GM04504 (cell line): Measurements from ENCODE around the gene CHMP2A.

Experiments used
- DNase-seq: peaks from one replicate; pipeline ENCODE4 v3.0.0-alpha.2; 2012; ENCODE audit warnings: low read depth

CHMP2A gene

DNA sequence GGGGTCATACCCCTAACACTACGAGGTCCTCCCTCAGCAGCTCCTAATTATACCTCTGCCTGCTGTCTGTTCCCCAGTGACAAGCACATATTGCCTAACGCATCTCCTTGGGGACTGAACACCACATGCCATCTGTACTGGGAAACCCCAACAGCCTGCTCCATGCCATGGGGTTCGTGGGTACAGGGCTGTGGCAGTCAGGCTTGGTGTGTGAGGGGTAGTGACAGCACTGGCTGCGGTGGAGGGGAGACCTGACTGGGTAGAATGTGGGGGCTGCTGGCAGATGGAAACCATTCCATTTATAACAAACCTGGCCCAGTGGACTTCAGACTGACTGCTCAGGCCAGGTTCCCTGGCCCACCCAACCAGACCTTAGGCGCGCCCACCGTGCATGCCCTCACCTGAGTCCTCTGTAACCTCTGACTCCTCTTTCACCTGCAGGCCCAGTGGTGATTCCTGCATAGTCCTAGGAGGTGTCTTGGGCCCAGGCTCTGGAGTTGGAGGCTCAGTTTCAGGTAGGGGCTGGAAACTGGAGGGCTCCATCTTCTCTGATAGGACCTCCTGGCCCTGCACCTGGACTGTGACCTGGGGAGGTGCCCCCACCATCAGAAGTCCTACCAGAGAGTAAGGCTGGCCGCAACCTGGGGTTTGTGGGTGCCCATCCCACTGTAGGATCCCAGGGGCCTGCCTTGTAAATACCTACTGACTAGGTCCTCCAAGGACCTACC is 15.2 kb upstream of the CHMP2A start:
- DNase-seq, result no peak

- DNase-seq, result no peak
Observed at GRCh38 chr19:58569191-58569942, 14.5 kb upstream of the CHMP2A start.

DNA sequence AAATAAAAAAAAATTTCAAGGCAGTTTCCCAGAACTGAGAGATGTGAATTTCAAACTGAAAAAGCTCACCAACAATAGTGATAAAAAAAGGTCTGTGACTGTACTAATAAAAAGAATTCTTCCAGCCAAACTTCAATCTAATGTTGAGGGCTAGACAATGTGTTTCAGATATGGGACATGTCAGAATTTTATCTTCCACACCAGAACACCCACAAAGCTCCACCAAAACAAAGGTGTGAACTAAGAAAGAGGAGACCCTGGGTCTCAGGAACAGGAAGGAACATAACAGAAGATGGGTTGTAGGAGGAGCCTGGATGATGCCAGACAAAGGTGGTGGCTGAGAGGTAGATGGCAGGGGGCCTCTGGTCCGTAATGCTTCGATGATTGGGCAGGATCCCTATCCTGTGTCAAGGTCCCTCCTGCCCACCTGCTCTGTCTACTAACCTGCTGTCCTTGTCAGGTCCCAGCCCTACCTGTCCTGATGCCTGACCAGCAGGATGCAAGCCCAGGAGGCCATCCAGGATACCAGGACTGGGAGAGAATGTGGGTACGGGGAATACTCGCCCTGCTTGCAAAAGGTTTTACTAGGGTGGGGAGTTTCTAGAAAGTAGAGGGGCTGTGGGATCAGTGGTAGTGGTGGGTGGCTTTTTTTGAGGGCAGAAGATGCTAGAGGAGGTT is 13.7 kb upstream of the CHMP2A start:
- no peak for DNase-seq

- no peak for DNase-seq
Observed at GRCh38 chr19:58566989-58567388, 12.1 kb upstream of the CHMP2A start.

DNA sequence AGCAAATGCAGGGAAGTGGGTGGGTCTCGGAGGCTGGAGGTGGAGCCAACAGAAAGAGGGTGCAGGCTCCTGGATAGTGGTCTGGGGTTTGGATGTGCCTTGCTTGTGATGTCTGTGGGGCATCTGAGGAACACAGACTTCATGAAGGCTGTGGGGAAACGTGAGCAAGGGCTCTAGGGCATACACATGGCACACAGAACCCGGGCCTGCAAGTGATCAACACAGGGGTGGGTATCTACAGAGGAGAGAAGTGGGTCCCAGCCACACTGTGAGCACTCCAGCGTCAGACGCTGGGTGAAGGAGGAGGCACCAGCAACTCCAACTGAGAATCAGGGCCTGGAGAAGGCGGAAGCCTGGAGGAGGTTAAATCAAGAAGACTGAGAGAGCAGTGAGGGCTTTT is 8.9 kb upstream of the CHMP2A start:
- DNase-seq, result no peak

GRCh38 chr19:58563034-58563573 is 8.2 kb upstream of the CHMP2A start:
- DNase-seq, result no peak

- DNase-seq, result no peak
Observed at GRCh38 chr19:58562122-58563033, 7.5 kb upstream of the CHMP2A start.

GRCh38 chr19:58561373-58562121 is 6.6 kb upstream of the CHMP2A start:
- no peak for DNase-seq

DNA sequence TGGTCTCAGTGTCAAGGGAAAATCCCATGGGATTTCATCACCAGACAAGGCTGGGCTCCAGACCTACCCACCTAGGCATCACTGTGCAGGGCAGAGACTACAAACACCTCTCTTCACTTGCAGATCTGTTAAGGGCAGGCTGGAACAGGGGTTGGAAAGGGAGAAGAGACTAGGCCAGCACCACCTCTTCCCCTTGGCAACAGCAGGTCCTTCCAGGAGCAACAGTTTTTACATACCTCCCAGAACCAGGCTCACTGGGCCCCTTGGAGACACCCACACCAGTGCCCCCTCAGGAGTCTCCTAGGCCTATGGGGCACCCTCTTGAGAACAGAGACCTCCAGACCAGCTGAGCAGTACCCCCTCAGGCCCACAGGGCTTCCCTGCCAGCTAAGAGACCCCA is 6.0 kb upstream of the CHMP2A start:
- DNase-seq, result no peak

DNA sequence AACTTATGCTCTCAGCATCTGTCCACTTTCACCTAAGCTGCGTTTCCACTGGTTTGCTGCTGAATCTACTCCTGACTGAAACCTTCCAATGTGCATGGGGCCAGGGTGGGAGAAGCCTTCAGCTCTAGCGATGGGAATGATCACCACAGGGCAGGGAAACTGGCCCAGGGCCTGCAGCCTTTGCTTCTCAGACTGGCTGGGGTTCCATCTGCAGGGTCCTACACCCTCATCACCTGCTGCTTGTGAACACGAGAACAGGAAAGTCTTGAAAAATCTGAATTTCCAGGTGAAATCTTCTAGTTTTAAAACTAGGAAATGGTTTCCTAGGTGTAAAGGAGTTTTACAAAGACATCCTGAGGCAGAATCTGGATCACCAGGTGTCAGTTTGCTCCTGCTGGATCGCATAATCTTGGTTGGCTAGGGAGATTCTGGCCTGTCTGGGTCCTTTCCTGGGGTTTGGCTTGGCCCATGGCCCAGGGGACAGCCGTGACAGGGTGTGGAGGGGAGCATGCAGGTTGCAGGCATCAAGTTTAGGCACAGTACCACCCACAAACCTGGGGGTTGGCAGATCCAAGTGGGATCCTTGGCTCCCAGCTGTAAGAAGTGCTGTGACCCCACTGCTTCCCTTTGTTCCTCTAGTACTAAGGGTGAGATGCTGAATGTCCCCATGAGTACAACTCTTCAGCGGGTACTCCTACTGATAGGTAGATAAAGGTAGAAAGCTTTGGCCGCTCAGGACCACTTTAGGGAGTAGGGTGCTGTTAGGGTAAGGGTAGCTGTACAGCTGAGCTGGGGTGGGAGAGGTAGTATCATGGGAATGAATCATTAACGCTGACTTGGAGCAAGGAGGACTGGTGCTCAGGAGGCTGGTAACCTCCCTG is 5.3 kb upstream of the CHMP2A start:
- no peak for DNase-seq

DNA sequence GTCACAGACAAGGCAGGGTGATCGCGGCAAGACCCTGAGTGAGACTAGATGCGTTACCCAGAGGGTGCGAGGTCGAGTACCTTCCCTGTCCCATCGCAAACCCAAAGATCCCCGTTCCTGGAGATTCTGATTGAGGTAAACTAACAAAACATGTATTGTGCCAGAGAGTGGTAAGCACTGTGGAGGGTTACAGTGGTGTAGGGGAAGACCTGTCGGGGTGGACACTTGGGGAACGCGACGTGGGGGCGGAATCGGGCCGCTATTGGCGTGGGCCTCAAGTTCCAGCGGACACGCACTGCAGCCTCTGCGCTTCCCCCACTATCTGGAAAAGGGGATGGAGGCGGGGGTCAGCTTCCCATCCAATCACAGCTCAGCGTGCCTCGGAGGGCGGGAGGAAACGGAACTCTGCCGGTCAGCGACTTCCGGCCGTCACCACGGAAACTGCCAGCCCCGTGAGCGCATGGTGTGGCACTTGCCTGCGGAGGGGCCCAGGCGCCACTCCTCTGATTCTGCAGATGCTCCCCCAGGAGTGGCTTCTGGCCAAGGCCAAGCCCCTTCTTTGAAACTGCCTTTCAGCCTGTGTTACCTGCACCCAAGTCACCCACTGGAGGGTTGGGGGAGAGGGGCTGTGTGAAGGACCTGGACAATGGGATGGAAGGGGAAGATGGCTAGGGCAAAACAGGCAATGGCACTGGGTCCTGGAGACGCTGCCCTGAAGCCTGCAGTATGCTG is 4.5 kb upstream of the CHMP2A start:
- peak; percentile 85 for DNase-seq

DNA sequence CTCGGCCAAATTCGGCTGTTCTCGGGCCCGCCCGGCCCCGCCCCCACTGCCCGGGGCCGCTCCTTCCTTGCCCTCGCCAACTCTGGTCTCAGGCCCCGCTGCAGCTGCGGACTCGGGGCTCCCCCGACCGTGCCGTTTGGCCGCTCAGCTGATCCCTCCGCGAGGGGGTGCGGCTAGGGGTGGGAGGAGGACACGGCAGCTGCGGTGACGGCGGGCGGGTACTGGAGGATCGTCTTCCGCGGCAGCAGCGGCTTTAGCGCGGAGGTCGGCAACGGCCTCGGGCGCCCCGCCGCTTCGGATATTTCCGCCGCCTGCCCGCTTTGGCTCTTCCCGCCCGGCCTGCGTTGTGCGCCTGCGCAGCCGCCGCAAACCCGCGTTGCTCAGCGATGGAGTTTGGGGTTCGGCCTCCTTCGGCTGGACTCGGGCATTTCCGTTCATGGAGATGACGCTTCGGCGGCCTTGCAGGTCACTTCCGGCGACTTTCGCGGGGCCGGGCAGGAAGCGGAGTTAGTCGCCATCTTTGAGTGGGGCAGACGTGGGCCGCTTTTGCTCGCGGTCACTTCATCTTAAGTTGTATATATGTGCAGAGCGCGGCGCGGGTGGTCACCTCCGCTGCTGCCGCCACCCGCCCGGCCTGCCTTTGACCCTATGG is 3.8 kb upstream of the CHMP2A start:
- DNase-seq, result peak; percentile 96

DNA sequence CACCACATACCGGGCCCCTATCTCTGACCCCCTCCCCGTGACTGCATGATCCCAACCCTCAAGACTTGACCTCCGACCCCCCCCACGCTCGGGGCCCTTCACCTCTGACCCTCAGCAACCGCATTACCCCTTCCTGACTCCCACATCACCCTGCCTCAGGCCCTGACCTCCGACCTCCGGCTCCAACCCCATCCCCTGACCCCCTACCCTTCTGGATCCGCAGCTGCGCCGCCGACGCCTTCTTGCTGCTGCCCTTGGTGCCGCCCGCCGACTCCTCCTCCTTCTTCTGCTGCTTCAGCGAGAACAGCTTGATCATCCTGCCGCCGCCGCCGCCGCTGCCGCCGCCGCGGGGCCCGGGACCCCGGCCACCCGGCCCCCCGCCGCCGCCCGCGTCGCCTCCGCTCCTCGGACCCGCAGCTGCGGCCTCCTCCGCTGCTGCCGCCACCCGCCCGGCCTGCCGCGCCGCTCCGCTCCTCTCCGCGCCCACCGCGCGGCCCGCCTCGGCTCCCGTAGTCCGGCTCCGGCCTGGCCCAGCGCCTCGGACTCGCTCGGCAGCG is 3.2 kb upstream of the CHMP2A start, which contains the start of gene UBE2M:
Gene UBE2M, minus strand, starts transcription at position 546 of the 557 bp plus-strand sequence. Its CDS starts 230 bp downstream, at position 316.
- no peak for DNase-seq

- DNase-seq, result no peak
Observed at GRCh38 chr19:58557221-58558065, 2.5 kb upstream of the CHMP2A start.

GRCh38 chr19:58556622-58557220 is 1.8 kb upstream of the CHMP2A start:
- DNase-seq, result no peak

GRCh38 chr19:58555920-58556621 is 1.2 kb upstream of the CHMP2A start:
- DNase-seq, result no peak
